ENCODE data around the gene MAP2K1. TPM values are rescaled to one million over a fixed set of nuclear protein-coding genes. Genes with fewer than 3 reads are reported as not detected.

MAP2K1 gene
- total and polyA plus RNA-seq, 2 of the 4 experiments (the other 2 are of a cell fraction) = 34.7 to 37.8 TPM

DNA sequence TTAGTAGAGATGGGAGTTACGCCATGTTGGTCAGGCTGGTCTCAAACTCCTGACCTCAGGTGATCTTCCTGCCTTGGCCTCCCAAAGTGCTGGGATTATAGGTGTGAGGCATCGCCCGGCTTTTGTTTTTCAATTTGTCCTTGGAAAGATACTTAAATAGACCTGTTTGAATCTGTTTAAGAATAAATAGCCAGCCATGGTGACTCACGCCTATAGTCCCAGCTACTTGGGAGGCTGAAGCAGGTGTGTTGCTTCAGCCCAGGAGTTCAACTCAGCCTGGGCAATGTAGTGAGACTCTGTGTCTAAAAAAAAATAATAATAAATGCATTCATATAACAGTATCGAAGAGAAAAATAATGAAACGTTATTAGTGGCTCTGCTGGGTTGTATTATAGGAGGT lies 93.6 kb downstream of the MAP2K1 start:
- no TSS peak for BruUV-seq (replicated peaks)
- Histone ChIP-seq H2AFZ (replicated peaks; ENCODE audit: low read length, poor library complexity) (no peak overlapping the region), H2BK120ac (ENCODE audit: low read depth, low read length) (no peak overlapping the region), H3K56ac (ENCODE audit: extremely low read depth, insufficient read depth, low read length) (no peak overlapping the region), H3K23ac (ENCODE audit: low read depth, low read length) (no peak overlapping the region), H3K4me3 (ENCODE audit: insufficient read depth, low read depth, low read length) (no peak overlapping the region), H2BK5ac (ENCODE audit: low read depth, low read length, poor library complexity, severe bottlenecking) (no peak overlapping the region), H2AK9ac (replicated peaks; ENCODE audit: low read depth, low read length, poor library complexity) (no peak overlapping the region), H4K5ac (ENCODE audit: low read depth, low read length) (no peak overlapping the region), H3K9ac (ENCODE audit: low read depth, low read length) (no peak overlapping the region), H3K36me3 (ENCODE audit: control insufficient read depth, insufficient read depth, low read length) (peaks cover 21% of the 10 kb centered on the region), H4K8ac (ENCODE audit: low read depth in 2 of 2, low read length in 2 of 2) (no peak overlapping the region), H3K18ac (ENCODE audit: low read depth, low read length) (no peak overlapping the region), H2AK5ac (ENCODE audit: low read depth, low read length) (no peak overlapping the region), H3K4ac (ENCODE audit: low read depth, low read length) (no peak overlapping the region), H4K20me1 (ENCODE audit: insufficient read depth, low read length) (peaks cover 10% of the 10 kb centered on the region), H3K4me1 (ENCODE audit: control insufficient read depth, insufficient read depth, low read length) (peaks cover 5% of the 10 kb centered on the region; the same call in 1 of the 2 replicates), H3K27ac (ENCODE audit: insufficient read depth, low read length) (no peak overlapping the region), H3K79me1 (ENCODE audit: low read depth in 1 of 2, low read length in 2 of 2) (peaks cover 36 to 61% of the 10 kb centered on the region in 2 experiments), H3K4me2 (ENCODE audit: low read depth, low read length) (no peak overlapping the region), H2BK15ac (ENCODE audit: low read depth, low read length) (no peak overlapping the region), H3K14ac (replicated peaks; ENCODE audit: low read depth, low read length) (no peak overlapping the region), H3K27me3 (ENCODE audit: control insufficient read depth, insufficient read depth, low read length) (no peaks in the 10 kb centered on the region), H3K9me1 (ENCODE audit: insufficient read depth, low read length) (peaks cover 18% of the 10 kb centered on the region), H2BK20ac (ENCODE audit: low read depth, low read length) (no peak overlapping the region), H3K9me3 (ENCODE audit: control insufficient read depth, insufficient read depth, low read length) (no peaks in the 10 kb centered on the region), H4K91ac (ENCODE audit: insufficient read depth, low read depth, low read length) (no peak overlapping the region)
- POLR2A ChIA-PET (ENCODE audit: unreplicated experiment) = no interaction called here
- dilution Hi-C loops (cut with HindIII; ENCODE audit: low sequenced_read_pairs, unreplicated experiment) = no loop called here
- TF ChIP-seq FOS (IDR thresholded peaks at IDR 0.05; ENCODE audit: low read depth, low read length) = no peak
- TF ChIP-seq, protein P1, sequence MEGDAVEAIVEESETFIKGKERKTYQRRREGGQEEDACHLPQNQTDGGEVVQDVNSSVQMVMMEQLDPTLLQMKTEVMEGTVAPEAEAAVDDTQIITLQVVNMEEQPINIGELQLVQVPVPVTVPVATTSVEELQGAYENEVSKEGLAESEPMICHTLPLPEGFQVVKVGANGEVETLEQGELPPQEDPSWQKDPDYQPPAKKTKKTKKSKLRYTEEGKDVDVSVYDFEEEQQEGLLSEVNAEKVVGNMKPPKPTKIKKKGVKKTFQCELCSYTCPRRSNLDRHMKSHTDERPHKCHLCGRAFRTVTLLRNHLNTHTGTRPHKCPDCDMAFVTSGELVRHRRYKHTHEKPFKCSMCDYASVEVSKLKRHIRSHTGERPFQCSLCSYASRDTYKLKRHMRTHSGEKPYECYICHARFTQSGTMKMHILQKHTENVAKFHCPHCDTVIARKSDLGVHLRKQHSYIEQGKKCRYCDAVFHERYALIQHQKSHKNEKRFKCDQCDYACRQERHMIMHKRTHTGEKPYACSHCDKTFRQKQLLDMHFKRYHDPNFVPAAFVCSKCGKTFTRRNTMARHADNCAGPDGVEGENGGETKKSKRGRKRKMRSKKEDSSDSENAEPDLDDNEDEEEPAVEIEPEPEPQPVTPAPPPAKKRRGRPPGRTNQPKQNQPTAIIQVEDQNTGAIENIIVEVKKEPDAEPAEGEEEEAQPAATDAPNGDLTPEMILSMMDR (conservative IDR thresholded peaks at IDR 0.05; ENCODE audit: low read depth, low read length) = no peak
- TF ChIP-seq MAZ (IDR thresholded peaks at IDR 0.05; ENCODE audit: borderline replicate concordance, low read depth, low read length) = no peak
- TF ChIP-seq RAD21 (IDR thresholded peaks at IDR 0.05; ENCODE audit: low read length) = no peak
- TF ChIP-seq SMC3 (IDR thresholded peaks at IDR 0.05; ENCODE audit: low read depth, low read length) = no peak
- TF ChIP-seq, protein P2, sequence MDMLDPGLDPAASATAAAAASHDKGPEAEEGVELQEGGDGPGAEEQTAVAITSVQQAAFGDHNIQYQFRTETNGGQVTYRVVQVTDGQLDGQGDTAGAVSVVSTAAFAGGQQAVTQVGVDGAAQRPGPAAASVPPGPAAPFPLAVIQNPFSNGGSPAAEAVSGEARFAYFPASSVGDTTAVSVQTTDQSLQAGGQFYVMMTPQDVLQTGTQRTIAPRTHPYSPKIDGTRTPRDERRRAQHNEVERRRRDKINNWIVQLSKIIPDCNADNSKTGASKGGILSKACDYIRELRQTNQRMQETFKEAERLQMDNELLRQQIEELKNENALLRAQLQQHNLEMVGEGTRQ (IDR thresholded peaks at IDR 0.05; ENCODE audit: low read depth, low read length) = no peak
- TF ChIP-seq MAFK (IDR thresholded peaks at IDR 0.05; ENCODE audit: low read depth, low read length) = no peak
- TF ChIP-seq, protein P3, sequence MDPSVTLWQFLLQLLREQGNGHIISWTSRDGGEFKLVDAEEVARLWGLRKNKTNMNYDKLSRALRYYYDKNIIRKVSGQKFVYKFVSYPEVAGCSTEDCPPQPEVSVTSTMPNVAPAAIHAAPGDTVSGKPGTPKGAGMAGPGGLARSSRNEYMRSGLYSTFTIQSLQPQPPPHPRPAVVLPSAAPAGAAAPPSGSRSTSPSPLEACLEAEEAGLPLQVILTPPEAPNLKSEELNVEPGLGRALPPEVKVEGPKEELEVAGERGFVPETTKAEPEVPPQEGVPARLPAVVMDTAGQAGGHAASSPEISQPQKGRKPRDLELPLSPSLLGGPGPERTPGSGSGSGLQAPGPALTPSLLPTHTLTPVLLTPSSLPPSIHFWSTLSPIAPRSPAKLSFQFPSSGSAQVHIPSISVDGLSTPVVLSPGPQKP (IDR thresholded peaks at IDR 0.05; ENCODE audit: borderline replicate concordance, low read depth, low read length) = no peak
- no peak for ATAC-seq (ENCODE audit: low read depth)
- in situ Hi-C loops (cut with MboI; ENCODE audit: low sequenced_read_pairs) = loop anchor here (25.0 kb wide), 1 partner anchor 568 kb away; no protein-coding TSS in a partner anchor
- intact Hi-C loops (cut with micrococcal nuclease) = no loop called here
- CTCF ChIA-PET = no interaction called here
- DNase-seq = no peak
- 80% methylated on average over 1 of the region's 6 CpGs; no CpG with 5 or more reads in 1 of the 2 experiments for WGBS, 2 experiments (ENCODE audit: extremely low coverage in 2 of 2, insufficient read length in 1 of 2)

Data from IMR-90 (cell line).